ENCODE data around the gene TSGA10.
"Not testable (repeated sequence)": the region's sequence is repeated elsewhere in the genome, so short reads cannot be mapped to it uniquely, and the experiment has no call there.

Gene TSGA10

DNA sequence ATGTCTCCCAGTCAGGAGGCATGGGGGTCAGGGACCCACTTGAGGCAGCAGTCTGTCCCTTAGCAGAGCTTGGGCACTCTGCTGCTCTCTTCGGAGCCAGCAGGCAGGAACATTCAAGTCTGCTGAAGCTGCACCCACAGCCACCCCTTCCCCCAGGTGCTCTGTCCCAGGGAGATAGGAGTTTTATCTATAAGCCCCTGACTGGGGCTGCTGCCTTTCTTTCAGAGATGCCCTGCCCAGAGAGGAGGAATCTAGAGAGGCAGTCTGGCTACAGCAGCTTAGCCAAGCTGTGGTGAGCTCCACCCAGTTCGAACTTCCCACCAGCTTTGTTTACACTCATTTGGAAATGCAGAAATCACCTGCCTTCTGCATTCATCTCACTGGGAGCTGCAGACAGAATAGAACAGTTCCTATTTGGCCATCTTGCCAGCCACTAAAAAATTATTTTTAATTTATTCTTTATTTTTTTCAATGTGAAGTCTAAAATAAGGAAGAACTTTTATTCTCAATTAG, 19.6 kb downstream of the TSGA10 start:
- peaks cover 52% of the 10 kb centered on the region for H3K36me3 Mint-ChIP-seq (ENCODE audit: low read depth)
- not testable (repeated sequence) for H3K4me1 Mint-ChIP-seq (ENCODE audit: low read depth); H3K27me3 Mint-ChIP-seq; DNase-seq; H3K27ac Mint-ChIP-seq; H3K4me3 Mint-ChIP-seq
- H3K9me3 Mint-ChIP-seq = peaks cover 31% of the 10 kb centered on the region

DNA sequence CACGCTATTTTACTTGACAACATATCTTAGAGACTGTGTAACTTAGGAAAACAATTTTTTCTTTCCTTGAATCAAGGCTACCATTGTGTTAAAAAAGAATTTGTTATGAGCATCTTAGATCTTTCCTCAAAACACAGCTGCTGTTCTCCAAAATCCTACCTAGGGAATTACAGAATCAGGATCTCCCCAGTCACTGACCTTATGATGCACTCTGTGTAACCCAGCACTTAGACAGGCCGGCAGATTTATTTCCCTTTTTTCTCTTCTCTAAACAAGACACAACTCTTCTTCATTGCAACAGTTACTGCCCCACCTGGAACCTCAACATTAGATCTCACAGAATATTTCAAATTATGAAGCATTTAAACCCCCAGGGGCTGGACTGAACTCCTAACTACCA, 26.8 kb downstream of the TSGA10 start:
- Mint-ChIP-seq H3K9me3 (peaks cover 60% of the 10 kb centered on the region), H3K27me3 (no peaks in the 10 kb centered on the region), H3K36me3 (ENCODE audit: low read depth) (peaks cover 67% of the 10 kb centered on the region), H3K27ac (no peak overlapping the region), H3K4me1 (ENCODE audit: low read depth) (no peaks in the 10 kb centered on the region), H3K4me3 (no peak overlapping the region)
- DNase-seq = no peak

DNA sequence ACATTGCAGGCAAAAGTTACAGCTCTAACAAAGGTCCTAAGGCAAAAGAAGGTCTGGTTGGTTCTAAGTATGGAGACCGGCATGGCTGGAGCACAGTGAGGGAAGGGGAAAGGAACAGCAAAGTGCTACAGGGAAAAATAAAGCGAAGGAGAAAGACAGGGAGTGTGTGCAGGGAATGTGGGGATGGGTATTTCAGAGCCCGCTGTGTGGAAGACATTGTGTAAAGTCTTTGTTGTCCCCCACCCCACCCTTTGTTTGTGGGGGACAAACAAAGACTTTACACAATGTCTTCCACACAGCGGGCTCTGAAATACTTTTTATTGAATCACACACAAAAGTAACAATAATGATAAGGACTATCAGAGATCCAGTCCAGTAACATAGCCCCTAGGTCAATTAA, 42.1 kb downstream of the TSGA10 start:
- Mint-ChIP-seq H3K27me3 (no peaks in the 10 kb centered on the region), H3K4me1 (ENCODE audit: low read depth) (no peaks in the 10 kb centered on the region)

DNA sequence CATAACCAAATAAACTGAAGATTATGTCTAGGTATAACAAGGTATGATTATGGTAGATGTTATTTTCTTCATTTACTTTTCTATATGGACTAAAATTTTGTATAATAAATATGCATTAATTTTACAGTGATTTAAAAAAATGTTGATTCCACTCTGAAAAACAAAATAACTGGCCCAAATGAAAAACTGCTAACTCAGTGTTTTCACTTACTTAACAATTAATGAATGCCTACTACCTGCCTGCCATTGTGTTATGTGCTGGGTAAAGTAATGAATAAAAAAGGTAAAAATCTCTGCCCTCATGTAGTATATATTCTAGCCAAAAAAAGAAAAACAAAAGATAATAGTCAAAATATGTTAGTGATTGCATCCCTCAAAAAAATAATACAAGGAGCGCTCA, 42.8 kb downstream of the TSGA10 start:
- Mint-ChIP-seq H3K4me1 (ENCODE audit: low read depth) (no peaks in the 10 kb centered on the region), H3K27me3 (no peaks in the 10 kb centered on the region), H3K36me3 (ENCODE audit: low read depth) (no peaks in the 10 kb centered on the region), H3K27ac (no peak overlapping the region), H3K4me3 (no peak overlapping the region), H3K9me3 (no peaks in the 10 kb centered on the region)
- no peak for DNase-seq

More for the DNA sequence above, 42.1 kb downstream of the TSGA10 start:
- no peak overlapping the region for H3K27ac Mint-ChIP-seq
- H3K36me3 Mint-ChIP-seq (ENCODE audit: low read depth) = no peaks in the 10 kb centered on the region
- H3K4me3 Mint-ChIP-seq = no peak overlapping the region
- no peaks in the 10 kb centered on the region for H3K9me3 Mint-ChIP-seq
- no peak for DNase-seq

DNA sequence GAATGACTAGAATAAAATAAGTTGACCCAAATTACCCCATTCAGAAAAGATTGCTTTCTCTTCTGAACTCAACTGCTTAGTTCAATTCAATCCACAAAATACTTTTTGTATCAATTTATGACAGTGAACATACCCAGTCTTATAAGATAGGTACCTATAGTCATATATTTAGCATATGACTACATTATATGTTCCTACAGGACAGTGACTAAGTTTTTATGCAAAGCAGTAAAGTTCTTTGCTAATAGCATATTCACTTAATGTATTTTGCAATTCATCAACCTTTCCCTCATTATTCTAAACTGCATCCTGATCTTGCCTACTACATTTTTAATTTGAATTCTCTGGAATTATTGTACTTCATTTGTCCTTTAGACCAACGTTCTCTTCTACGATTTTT, 43.5 kb downstream of the TSGA10 start:
- Mint-ChIP-seq H3K27me3 (no peaks in the 10 kb centered on the region), H3K9me3 (no peaks in the 10 kb centered on the region), H3K36me3 (ENCODE audit: low read depth) (no peaks in the 10 kb centered on the region), H3K4me1 (ENCODE audit: low read depth) (no peaks in the 10 kb centered on the region), H3K27ac (no peak overlapping the region), H3K4me3 (no peak overlapping the region)
- DNase-seq = no peak

DNA sequence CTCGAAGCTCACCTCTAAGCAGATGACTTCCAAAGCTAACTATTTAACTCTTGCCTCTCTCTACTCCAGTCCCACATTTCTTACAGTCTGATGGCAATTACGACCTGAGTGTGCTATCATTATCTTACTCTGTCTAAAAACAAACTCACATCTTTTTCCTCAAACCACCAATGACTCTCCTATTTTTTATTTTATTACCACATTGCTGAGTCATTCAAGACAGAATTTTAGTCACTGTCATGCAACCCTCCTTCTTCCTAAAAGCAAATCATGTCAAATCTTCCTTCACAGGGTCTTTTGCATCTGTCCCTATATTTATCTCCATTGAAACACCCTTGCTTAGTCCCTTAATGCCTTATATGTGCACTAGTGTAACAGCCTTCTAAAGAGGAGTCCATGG, 47.8 kb downstream of the TSGA10 start:
- Mint-ChIP-seq H3K27me3 (no peaks in the 10 kb centered on the region), H3K36me3 (ENCODE audit: low read depth) (peaks cover 3% of the 10 kb centered on the region), H3K4me1 (ENCODE audit: low read depth) (no peaks in the 10 kb centered on the region), H3K27ac (no peak overlapping the region), H3K9me3 (no peaks in the 10 kb centered on the region), H3K4me3 (no peak overlapping the region)
- no peak for DNase-seq

DNA sequence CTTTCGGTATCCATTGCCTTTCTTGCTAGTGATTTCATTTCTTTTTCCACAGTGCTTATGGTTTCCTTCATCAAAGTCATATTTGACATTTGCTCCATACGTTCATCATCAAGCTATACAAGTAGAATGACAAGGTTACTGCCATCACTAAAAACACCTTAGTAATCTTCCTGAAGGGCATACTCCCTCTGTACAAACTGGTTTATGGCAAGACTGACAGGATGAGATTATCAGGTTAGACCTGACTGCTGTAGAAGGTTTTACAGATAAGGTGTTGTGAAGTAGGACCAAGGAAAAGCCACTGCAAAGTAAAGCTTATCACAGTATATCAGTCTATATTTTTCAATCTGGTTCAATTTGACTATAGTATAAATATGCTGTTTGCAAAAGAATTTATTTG, 50.7 kb downstream of the TSGA10 start:
- Mint-ChIP-seq H3K4me3 (no peak overlapping the region), H3K36me3 (ENCODE audit: low read depth) (peaks cover 3% of the 10 kb centered on the region), H3K4me1 (ENCODE audit: low read depth) (peaks cover 7% of the 10 kb centered on the region), H3K9me3 (no peaks in the 10 kb centered on the region), H3K27me3 (no peaks in the 10 kb centered on the region), H3K27ac (no peak overlapping the region)
- DNase-seq = no peak

DNA sequence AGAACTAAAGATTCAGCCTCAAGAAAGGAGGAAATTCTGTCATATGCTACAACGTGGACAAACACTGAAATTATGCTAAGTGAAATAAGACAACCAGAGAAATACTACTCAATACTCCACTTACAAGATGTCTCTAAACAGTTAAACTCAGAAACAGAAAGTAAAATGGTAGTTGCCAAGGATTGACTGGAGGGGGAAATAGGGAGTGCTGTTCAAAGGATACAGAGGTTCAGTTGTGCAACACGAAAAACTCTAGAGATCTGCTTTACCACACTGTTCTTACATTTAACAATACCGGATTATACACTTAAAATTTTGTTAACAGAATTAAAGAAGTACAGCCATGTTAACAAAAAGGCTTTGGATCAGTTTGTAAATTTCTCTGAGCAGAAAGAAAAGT, 53.0 kb downstream of the TSGA10 start:
- H3K4me3 Mint-ChIP-seq = no peak overlapping the region
- peaks cover 10% of the 10 kb centered on the region for H3K4me1 Mint-ChIP-seq (ENCODE audit: low read depth)
- no peak for DNase-seq
- H3K27me3 Mint-ChIP-seq = no peaks in the 10 kb centered on the region
- no peak overlapping the region for H3K27ac Mint-ChIP-seq
- no peaks in the 10 kb centered on the region for H3K9me3 Mint-ChIP-seq
- peaks cover 3% of the 10 kb centered on the region for H3K36me3 Mint-ChIP-seq (ENCODE audit: low read depth)

DNA sequence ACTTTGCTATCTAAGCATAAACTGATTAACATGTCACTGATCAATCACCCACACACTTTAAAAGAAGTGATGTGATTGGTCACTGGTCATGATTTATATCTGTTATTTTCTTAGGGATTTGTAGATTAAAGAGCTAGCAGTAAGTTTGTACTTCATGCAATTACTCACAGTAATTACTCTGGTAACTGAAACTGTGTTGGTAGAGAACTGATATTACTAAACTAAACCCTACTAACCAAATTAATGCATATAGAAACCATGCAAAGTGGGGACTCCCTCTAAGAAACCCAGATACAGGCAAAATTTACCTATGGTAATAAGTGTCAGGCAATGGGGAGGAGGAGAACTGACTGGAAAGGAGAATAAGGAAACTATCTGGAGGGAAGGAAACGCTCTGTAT, 58.0 kb downstream of the TSGA10 start:
- Mint-ChIP-seq H3K4me3 (no peak overlapping the region), H3K36me3 (ENCODE audit: low read depth) (no peaks in the 10 kb centered on the region), H3K27me3 (no peaks in the 10 kb centered on the region), H3K9me3 (peaks cover 9% of the 10 kb centered on the region), H3K4me1 (ENCODE audit: low read depth) (peaks cover 14% of the 10 kb centered on the region), H3K27ac (peak overlapping the region; percentile 31)
- no peak for DNase-seq

DNA sequence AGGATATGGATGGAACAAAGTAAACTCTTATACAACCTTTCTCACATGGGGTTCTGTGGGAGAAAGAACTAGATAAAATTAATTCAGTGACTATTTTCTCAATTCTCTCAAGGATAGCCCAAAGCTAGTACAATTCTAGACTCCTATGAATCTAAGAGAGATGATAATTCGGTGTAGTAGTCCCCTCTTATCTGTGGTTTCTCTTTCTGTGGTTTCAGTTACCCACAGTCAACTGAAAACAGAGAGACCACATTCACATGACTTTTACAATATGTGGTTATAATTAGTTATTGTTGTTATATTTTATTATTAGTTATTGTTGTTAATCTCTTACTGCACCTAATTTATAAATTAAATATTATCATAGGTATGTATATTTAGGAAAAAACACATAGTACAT, 66.7 kb downstream of the TSGA10 start:
- H3K36me3 Mint-ChIP-seq (ENCODE audit: low read depth) = no peaks in the 10 kb centered on the region
- H3K27me3 Mint-ChIP-seq = peaks cover 4% of the 10 kb centered on the region
- DNase-seq = no peak
- H3K4me1 Mint-ChIP-seq (ENCODE audit: low read depth) = peaks cover 6% of the 10 kb centered on the region
- no peaks in the 10 kb centered on the region for H3K9me3 Mint-ChIP-seq
- no peak overlapping the region for H3K27ac Mint-ChIP-seq
- H3K4me3 Mint-ChIP-seq = no peak overlapping the region

DNA sequence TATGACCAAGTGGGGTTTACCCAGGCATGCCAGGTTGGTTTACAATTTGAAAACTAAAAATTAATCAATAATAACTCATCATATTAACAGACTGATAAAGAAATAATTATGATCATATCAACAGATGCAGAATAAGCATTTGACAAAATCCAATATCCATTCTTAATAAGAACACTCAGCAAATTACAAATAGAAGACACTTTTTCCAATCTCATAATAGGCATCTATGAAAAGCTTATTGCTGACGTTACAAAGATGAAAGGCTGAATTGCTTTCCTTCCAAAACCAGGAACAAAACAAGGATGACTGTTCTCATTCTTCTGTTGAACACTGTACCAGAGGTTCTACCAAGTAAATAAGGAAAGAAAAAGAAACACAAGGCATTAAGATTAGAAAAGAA, 68.4 kb downstream of the TSGA10 start:
- DNase-seq = no peak
- Mint-ChIP-seq H3K27me3 (peaks cover 7% of the 10 kb centered on the region), H3K4me1 (ENCODE audit: low read depth) (peaks cover 6% of the 10 kb centered on the region), H3K9me3 (no peaks in the 10 kb centered on the region), H3K4me3 (no peak overlapping the region), H3K27ac (no peak overlapping the region), H3K36me3 (ENCODE audit: low read depth) (no peaks in the 10 kb centered on the region)

DNA sequence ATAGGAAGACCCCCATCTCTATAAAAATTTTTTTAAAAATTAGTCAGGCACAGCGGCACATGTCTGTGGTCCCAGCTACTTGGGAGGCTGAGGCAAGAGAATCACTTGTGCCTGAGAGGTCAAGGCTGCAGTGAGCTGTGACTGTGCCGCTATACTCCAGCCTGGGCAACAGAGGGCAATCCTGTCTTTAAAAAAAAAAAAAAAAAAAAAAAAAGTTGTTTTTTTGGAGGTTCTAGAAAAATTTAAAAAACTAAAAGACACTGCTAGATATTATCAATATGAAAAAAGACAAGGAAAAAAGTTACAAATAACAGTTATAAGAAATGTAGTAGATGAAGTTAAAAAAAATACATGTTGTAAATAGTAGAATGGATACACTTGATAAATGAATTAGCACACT, 69.3 kb downstream of the TSGA10 start:
- peaks cover 6% of the 10 kb centered on the region for H3K4me1 Mint-ChIP-seq (ENCODE audit: low read depth)
- H3K9me3 Mint-ChIP-seq = no peaks in the 10 kb centered on the region
- no peak overlapping the region for H3K4me3 Mint-ChIP-seq
- DNase-seq = no peak
- no peak overlapping the region for H3K27ac Mint-ChIP-seq
- H3K27me3 Mint-ChIP-seq = peaks cover 7% of the 10 kb centered on the region
- H3K36me3 Mint-ChIP-seq (ENCODE audit: low read depth) = no peaks in the 10 kb centered on the region

DNA sequence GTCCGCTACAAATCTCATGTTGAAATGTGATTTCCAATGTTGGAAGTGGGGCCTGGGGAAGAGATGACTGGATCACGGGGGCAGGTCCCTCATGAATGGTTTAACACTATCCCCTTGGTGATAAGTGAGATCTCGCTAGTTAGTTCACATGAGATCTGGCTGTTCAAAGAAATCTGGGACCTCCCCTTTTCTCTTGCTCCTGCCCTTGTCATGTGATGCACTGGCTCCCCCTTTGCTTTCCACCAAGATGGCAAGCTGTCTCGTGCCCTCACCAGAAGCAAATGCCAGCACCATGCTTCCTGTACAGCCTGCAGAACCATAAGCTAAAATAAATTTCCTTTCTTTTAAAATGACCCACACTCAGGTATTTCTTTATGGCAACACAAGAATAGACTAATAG, 70.5 kb downstream of the TSGA10 start:
- no peaks in the 10 kb centered on the region for H3K9me3 Mint-ChIP-seq
- H3K4me3 Mint-ChIP-seq = no peak overlapping the region
- no peak for DNase-seq
- H3K4me1 Mint-ChIP-seq (ENCODE audit: low read depth) = peaks cover 6% of the 10 kb centered on the region
- peaks cover 7% of the 10 kb centered on the region for H3K27me3 Mint-ChIP-seq
- no peaks in the 10 kb centered on the region for H3K36me3 Mint-ChIP-seq (ENCODE audit: low read depth)
- no peak overlapping the region for H3K27ac Mint-ChIP-seq

DNA sequence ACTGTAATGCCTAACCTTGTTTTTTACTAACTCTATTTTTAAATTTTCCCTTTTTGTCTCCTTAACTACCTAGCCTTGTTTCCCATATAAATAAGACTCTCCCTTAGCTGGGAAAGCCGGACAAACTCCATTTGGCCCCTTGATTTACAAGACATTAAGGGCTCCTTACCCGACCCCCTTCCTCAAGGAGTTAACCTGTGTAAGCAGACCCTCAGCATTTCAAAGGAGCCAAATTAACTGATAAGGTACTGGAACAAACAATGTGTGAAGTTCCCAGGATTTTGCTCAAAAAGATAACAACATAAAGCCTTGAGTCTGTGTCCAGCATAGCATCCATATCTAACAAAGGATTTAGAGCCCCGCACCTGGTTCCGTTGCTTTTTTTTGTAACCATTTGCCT, 72.9 kb downstream of the TSGA10 start:
- no peaks in the 10 kb centered on the region for H3K4me1 Mint-ChIP-seq (ENCODE audit: low read depth)
- H3K9me3 Mint-ChIP-seq = no peaks in the 10 kb centered on the region
- peaks cover 7% of the 10 kb centered on the region for H3K27me3 Mint-ChIP-seq
- H3K36me3 Mint-ChIP-seq (ENCODE audit: low read depth) = no peaks in the 10 kb centered on the region
- no peak for DNase-seq
- no peak overlapping the region for H3K27ac Mint-ChIP-seq
- H3K4me3 Mint-ChIP-seq = no peak overlapping the region

DNA sequence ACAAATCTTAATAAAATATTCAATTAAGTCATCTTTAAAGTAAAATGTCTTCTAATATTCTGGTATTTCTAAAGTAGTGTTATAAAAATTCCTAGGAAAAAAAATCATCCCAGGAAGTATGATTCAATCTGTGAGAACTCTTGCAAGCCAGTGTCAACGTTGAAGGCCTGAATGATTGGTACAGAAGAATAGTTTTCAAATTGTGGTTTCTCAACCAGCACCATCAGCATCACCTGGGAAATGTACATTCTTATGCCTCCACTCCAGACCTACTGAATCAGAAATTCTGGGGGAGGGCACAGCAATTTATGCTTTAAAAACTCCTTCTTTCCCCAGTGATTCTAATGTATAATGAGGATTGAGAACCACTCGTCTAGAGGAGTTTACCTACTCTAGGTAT, 75.5 kb downstream of the TSGA10 start:
- Mint-ChIP-seq H3K4me3 (no peak overlapping the region), H3K4me1 (ENCODE audit: low read depth) (no peaks in the 10 kb centered on the region), H3K27ac (no peak overlapping the region), H3K9me3 (no peaks in the 10 kb centered on the region), H3K36me3 (ENCODE audit: low read depth) (no peaks in the 10 kb centered on the region), H3K27me3 (peaks cover 7% of the 10 kb centered on the region)
- DNase-seq = no peak

DNA sequence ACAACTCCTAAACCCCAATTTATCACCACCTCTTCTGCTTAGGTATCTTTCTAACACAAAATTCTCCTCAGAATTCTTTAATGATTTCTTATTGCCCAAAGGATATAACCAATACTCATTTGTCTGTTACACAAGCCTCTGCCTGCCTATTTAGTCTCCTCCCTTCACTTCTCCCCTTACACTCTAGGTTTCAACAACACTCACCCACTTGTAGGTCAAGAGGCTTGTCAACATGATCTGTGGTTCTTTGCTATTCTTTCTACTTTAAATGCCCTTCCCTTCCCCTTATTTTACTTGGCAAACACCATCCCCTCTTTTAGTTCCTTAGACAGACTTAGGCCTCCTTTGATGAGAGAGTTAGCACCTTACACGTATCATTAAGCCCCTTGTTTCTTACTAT, 82.2 kb downstream of the TSGA10 start:
- Mint-ChIP-seq H3K9me3 (no peaks in the 10 kb centered on the region), H3K27ac (no peak overlapping the region), H3K4me3 (no peak overlapping the region), H3K36me3 (ENCODE audit: low read depth) (no peaks in the 10 kb centered on the region), H3K4me1 (ENCODE audit: low read depth) (no peaks in the 10 kb centered on the region), H3K27me3 (no peaks in the 10 kb centered on the region)
- no peak for DNase-seq
